ENCODE results near the gene CLDN1.

CLDN1 gene

GRCh38 chr3:190261740-190262139 is 60.5 kb downstream of the CLDN1 start:
- H3K27ac ChIP-seq (ENCODE audit: low read length) = no peak overlapping the region
- H3K9me3 ChIP-seq (ENCODE audit: insufficient read depth, low read depth, low read length) = no peaks in the 10 kb centered on the region
- no peaks in the 10 kb centered on the region for H3K27me3 ChIP-seq (ENCODE audit: insufficient read depth, low read length)
- H3K4me1 ChIP-seq (ENCODE audit: insufficient read depth, low read length) = peaks cover 7% of the 10 kb centered on the region; the same call in 1 of the 2 replicates
- H3K36me3 ChIP-seq (ENCODE audit: insufficient read depth, low read depth, low read length) = no peaks in the 10 kb centered on the region
- no peak overlapping the region for H3K9ac ChIP-seq (ENCODE audit: low read depth, low read length)
- H3K4me3 ChIP-seq (ENCODE audit: low read length) = no peak overlapping the region

DNA sequence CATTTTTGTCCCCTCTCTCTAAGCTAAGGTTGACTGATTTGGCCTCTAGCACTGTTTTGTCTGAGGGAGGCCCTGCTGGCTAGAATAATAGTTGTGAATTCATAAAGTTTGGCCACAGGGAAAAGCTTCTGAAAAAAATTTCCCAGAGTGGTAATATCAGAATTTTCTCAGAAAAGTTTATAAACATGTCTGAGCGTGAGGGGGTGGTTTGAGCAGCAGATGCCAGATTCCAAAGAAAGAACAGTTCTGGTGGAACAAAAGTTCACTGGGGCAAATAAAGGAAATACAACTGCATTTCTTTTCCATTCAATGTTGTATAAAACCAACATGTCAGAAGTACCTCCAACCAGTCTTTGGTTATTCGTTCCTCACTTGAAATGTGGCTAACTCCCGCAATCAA is 61.2 kb downstream of the CLDN1 start:
- no peaks in the 10 kb centered on the region for H3K27me3 ChIP-seq (ENCODE audit: insufficient read depth, low read length)
- H3K4me3 ChIP-seq (ENCODE audit: low read length) = no peak overlapping the region
- no peaks in the 10 kb centered on the region for H3K36me3 ChIP-seq (ENCODE audit: insufficient read depth, low read depth, low read length)
- no peak overlapping the region for H3K9ac ChIP-seq (ENCODE audit: low read depth, low read length)
- no peaks in the 10 kb centered on the region for H3K9me3 ChIP-seq (ENCODE audit: insufficient read depth, low read depth, low read length)
- H3K27ac ChIP-seq (ENCODE audit: low read length) = no peak overlapping the region
- H3K4me1 ChIP-seq (ENCODE audit: insufficient read depth, low read length) = peaks cover 7% of the 10 kb centered on the region; the same call in 1 of the 2 replicates

- no peaks in the 10 kb centered on the region for H3K36me3 ChIP-seq (ENCODE audit: insufficient read depth, low read depth, low read length)
- no peaks in the 10 kb centered on the region for H3K9me3 ChIP-seq (ENCODE audit: insufficient read depth, low read depth, low read length)
- no peak overlapping the region for H3K27ac ChIP-seq (ENCODE audit: low read length)
- no peak overlapping the region for H3K4me3 ChIP-seq (ENCODE audit: low read length)
- H3K9ac ChIP-seq (ENCODE audit: low read depth, low read length) = no peak overlapping the region
- peaks cover 7% of the 10 kb centered on the region; the same call in 1 of the 2 replicates for H3K4me1 ChIP-seq (ENCODE audit: insufficient read depth, low read length)
- no peaks in the 10 kb centered on the region for H3K27me3 ChIP-seq (ENCODE audit: insufficient read depth, low read length)
Observed at GRCh38 chr3:190260301-190260700, 61.9 kb downstream of the CLDN1 start.

DNA sequence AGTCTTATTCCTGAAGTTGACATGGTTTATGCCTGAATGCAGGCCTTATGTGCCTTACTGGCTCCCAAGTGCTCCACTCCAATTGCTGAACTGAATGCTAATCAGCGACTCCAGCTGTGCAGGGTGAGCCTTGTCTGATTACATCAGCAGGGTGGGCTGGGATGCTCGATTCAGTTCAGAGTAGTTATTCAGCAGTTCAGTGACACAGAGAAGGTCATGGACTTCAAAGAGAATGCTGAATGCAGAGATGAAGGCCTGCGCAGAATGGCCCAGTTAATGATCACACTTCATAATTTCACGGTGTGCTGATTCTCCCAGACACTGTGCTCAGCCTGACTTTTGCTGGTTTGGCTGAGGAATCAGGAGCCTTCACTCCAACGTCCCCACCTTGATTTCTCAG is 63.6 kb downstream of the CLDN1 start:
- H3K4me3 ChIP-seq (ENCODE audit: low read length) = no peak overlapping the region
- no peak overlapping the region for H3K9ac ChIP-seq (ENCODE audit: low read depth, low read length)
- H3K9me3 ChIP-seq (ENCODE audit: insufficient read depth, low read depth, low read length) = no peaks in the 10 kb centered on the region
- H3K4me1 ChIP-seq (ENCODE audit: insufficient read depth, low read length) = peaks cover 7% of the 10 kb centered on the region; the same call in 1 of the 2 replicates
- H3K36me3 ChIP-seq (ENCODE audit: insufficient read depth, low read depth, low read length) = no peaks in the 10 kb centered on the region
- H3K27ac ChIP-seq (ENCODE audit: low read length) = no peak overlapping the region
- no peaks in the 10 kb centered on the region for H3K27me3 ChIP-seq (ENCODE audit: insufficient read depth, low read length)

Measured in iPS-20b (cell line).